GM06990 (cell line): Measurements from ENCODE around the gene LAMC1.
A peak's percentile ranks its signal among the peaks of the same experiment; 100 is the strongest.

Source experiments
- DNase-seq: peaks from one replicate; pipeline ENCODE4 v3.0.0-alpha.2; 2011; ENCODE audit not compliant: insufficient read length; ENCODE audit errors: extremely low read depth
- H3K27me3 ChIP-seq: replicated peaks from 2 replicates; pipeline ENCODE4 v1.6.0; 2011; ENCODE audit warnings: low read length; ENCODE audit not compliant: control insufficient read depth, insufficient read depth
- H3K36me3 ChIP-seq: 2 replicates; pipeline ENCODE4 v1.5.1; 2011; ENCODE audit warnings: low read length; ENCODE audit not compliant: control insufficient read depth, insufficient read depth
- H3K4me3 ChIP-seq: replicated peaks from 2 replicates; pipeline ENCODE4 v1.5.1; 2011; ENCODE audit warnings: low read depth, mild to moderate bottlenecking, control low read depth, low read length
- CTCF ChIP-seq: IDR thresholded peaks from 2 replicates; pipeline ENCODE4 v1.5.1; 2011; ENCODE audit warnings: low read length, control low read depth, mild to moderate bottlenecking, inconsistent platforms; ENCODE audit not compliant: insufficient read depth, poor library complexity, severe bottlenecking

Gene LAMC1

GRCh38 chr1:183194527-183195141 is 171.4 kb downstream of the LAMC1 start:
- DNase-seq, result no peak
- H3K4me3 ChIP-seq, result no peak overlapping the region

GRCh38 chr1:183195142-183195574 is 171.9 kb downstream of the LAMC1 start:
- DNase-seq, result peak; percentile 59
- no peaks in the 10 kb centered on the region for H3K27me3 ChIP-seq
- TF ChIP-seq CTCF, result no peak
- H3K36me3 ChIP-seq, result no peaks in the 10 kb centered on the region
- H3K4me3 ChIP-seq, result no peak overlapping the region

More at GRCh38 chr1:183194527-183195141, 171.4 kb downstream of the LAMC1 start:
- no peaks in the 10 kb centered on the region for H3K36me3 ChIP-seq
- H3K27me3 ChIP-seq, result no peaks in the 10 kb centered on the region
- no peak for TF ChIP-seq CTCF
